CD4-positive, alpha-beta memory T cell (primary cell): ENCODE data around the gene TERF2IP. TPM values are rescaled to one million over a fixed set of nuclear protein-coding genes. Genes with fewer than 3 reads are reported as not detected.

ENCODE experiments used
- CTCF ChIA-PET: fragments of 350-600 bp; sonication (Branson Sonifier 250); formaldehyde crosslinking; loops from one replicate; lab custom pipeline; 2021; ENCODE audit warnings: inconsistent platforms; ENCODE audit not compliant: partially characterized antibody; lab: Charles Lee
- POLR2A ChIA-PET: fragments of 350-600 bp; sonication (Branson Sonifier 250); formaldehyde crosslinking; loops from one replicate; lab custom pipeline; 2021; ENCODE audit not compliant: partially characterized antibody; lab: Charles Lee
- DNase-seq, 5 donors: peaks; one replicate each; pipeline versions ENCODE4 v3.0.0 to v3.0.0-alpha.2; 2020 to 2022; ENCODE audit warnings: mixed read lengths in 1 of 5
- H3K27ac ChIP-seq: one replicate; pipeline ENCODE4 v1.7.0; 2013; ENCODE audit warnings: low read depth, low read length
- H3K27me3 ChIP-seq: 2 replicates; pipeline ENCODE4 v1.7.0; 2013; ENCODE audit warnings: mild to moderate bottlenecking, low read length, moderate library complexity; ENCODE audit not compliant: insufficient read depth
- H3K36me3 ChIP-seq: 2 replicates; pipeline ENCODE4 v1.7.0; 2013; ENCODE audit warnings: mild to moderate bottlenecking, low read length, moderate library complexity; ENCODE audit not compliant: insufficient read depth
- H3K4me1 ChIP-seq: 2 replicates; pipeline ENCODE4 v1.7.0; 2013; ENCODE audit warnings: mild to moderate bottlenecking, low read length, moderate library complexity; ENCODE audit not compliant: insufficient read depth
- H3K4me3 ChIP-seq, 2 donors: one replicate each; pipeline ENCODE4 v1.7.0; 2013; ENCODE audit warnings: low read length in 2 of 2, mild to moderate bottlenecking in 1 of 2
- H3K9me3 ChIP-seq, 2 donors: one replicate each; pipeline ENCODE4 v1.7.0; 2013; ENCODE audit warnings: low read length in 2 of 2, control low read depth in 1 of 2; ENCODE audit not compliant: control insufficient read depth in 1 of 2
- H3K27ac Mint-ChIP-seq, 7 donors: one replicate each; pipeline ENCODE4 v1.8.0; 2020 to 2021; ENCODE audit warnings: mixed read lengths in 7 of 7, mild to moderate bottlenecking in 6 of 7, inconsistent platforms in 3 of 7, moderate library complexity in 3 of 7
- H3K27me3 Mint-ChIP-seq, 2 donors: one replicate each; pipeline ENCODE4 v1.8.0; 2020 to 2021; ENCODE audit warnings: mixed read lengths in 2 of 2
- H3K36me3 Mint-ChIP-seq, 2 donors: one replicate each; pipeline ENCODE4 v1.8.0; 2020 to 2021; ENCODE audit warnings: mixed read lengths in 2 of 2, inconsistent platforms in 1 of 2, mild to moderate bottlenecking in 1 of 2
- H3K4me1 Mint-ChIP-seq, 4 donors: one replicate each; pipeline ENCODE4 v1.8.0; 2020 to 2021; ENCODE audit warnings: mixed read lengths in 4 of 4, mild to moderate bottlenecking in 1 of 4
- H3K4me3 Mint-ChIP-seq, 8 donors: one replicate each; pipeline ENCODE4 v1.8.0; 2020 to 2021; ENCODE audit warnings: mixed read lengths in 8 of 8, mild to moderate bottlenecking in 7 of 8, moderate library complexity in 6 of 8, inconsistent platforms in 3 of 8
- H3K9me3 Mint-ChIP-seq, 8 donors: one replicate each; pipeline ENCODE4 v1.8.0; 2020 to 2021; ENCODE audit warnings: mixed read lengths in 8 of 8, mild to moderate bottlenecking in 5 of 8, inconsistent platforms in 3 of 8, moderate library complexity in 1 of 8
- intact Hi-C: fragments of 100-400 bp; cut with micrococcal nuclease; formaldehyde crosslinking; loops from one replicate; pipeline ENCODE4 v1.15.1; 2023
- polyA plus RNA-seq, 2 donors: library from polyadenylated mRNA; unstranded; fragments of 300-500 nt; fragmentation: Illumina TruSeq; gene quantifications; one replicate each; pipeline ENCODE4 v1.2.3, GENCODE V29; 2021
- total RNA-seq, 2 experiments: library from RNA; stranded (reverse); gene quantifications; one replicate each; pipeline ENCODE4 v1.2.3, GENCODE V29; 2021

The TERF2IP gene
- total and polyA plus RNA-seq, 4 experiments from 2014 or later: 98.4 to 185 (median 130) TPM

DNA sequence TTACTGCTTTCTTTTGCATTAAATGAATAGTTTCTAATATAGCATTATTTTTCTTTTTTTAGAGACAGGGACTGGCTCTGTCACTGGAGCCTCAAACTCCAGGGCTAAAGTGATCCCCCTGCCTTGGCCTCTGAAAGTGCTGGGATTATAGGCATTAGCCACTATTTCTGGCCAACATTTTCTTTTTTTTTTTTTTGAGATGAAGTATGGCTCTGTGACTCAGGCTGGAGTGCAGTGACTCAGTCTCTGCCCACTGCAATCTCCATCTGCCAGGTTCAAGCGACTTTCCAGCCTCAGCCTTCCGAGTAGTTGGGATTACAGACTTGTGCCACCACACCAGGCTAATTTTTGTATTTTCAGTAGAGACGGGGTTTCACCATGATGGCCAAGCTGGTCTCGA, 55.7 kb downstream of the TERF2IP start:
- POLR2A ChIA-PET: no interaction called here
- Histone ChIP-seq H3K9me3 (no peaks in the 10 kb centered on the region), H3K36me3 (no peaks in the 10 kb centered on the region), H3K4me1 (no peaks in the 10 kb centered on the region), H3K27ac (no peak overlapping the region), H3K4me3 (no peak overlapping the region), H3K27me3 (no peaks in the 10 kb centered on the region)
- Mint-ChIP-seq H3K4me3 (no peak overlapping the region), H3K36me3 (no peaks in the 10 kb centered on the region), H3K9me3 (peaks cover 0 to 2% (median 0%) of the 10 kb centered on the region in 8 donors), H3K27me3 (peaks cover 1 to 8% of the 10 kb centered on the region in 2 donors), H3K27ac (no peak overlapping the region), H3K4me1 (no peaks in the 10 kb centered on the region)
- no peak for DNase-seq
- CTCF ChIA-PET: no interaction called here
- intact Hi-C loops: no loop called here

Other genes starting within 250 kb of the TERF2IP start
- 10 to 100 TPM; 41.8 to 42.4 TPM for gene CFDP1, start 214.3 kb upstream of the TERF2IP start, total RNA-seq
- gene CFDP1, start 214.3 kb upstream of the TERF2IP start, polyA plus RNA-seq: 10 to 100 TPM; 37.1 to 42.0 TPM
- gene TMEM170A, start 183.1 kb upstream of the TERF2IP start, total RNA-seq: 10 to 100 TPM; 50.7 to 54.3 TPM
- gene TMEM170A, start 183.1 kb upstream of the TERF2IP start, polyA plus RNA-seq: 10 to 100 TPM; 40.6 to 44.1 TPM
- gene CHST6, start 152.3 kb upstream of the TERF2IP start, total RNA-seq: under 1 TPM in 1 of 2 experiments, not detected in 1; 0.06 TPM
- not detected for gene CHST6, start 152.3 kb upstream of the TERF2IP start, polyA plus RNA-seq
- gene CHST5, start 111.7 kb upstream of the TERF2IP start, total RNA-seq: not detected
- gene CHST5, start 111.7 kb upstream of the TERF2IP start, polyA plus RNA-seq: not detected
- gene TMEM231, start 91.5 kb upstream of the TERF2IP start, total RNA-seq: 1 to 10 TPM; 2.4 to 2.6 TPM
- gene TMEM231, start 91.5 kb upstream of the TERF2IP start, polyA plus RNA-seq: 1 to 10 TPM; 3.0 to 5.4 TPM
- 100 to 1,000 TPM in 1 of 2 experiments, 10 to 100 TPM in 1; 91.9 to 100 TPM for gene GABARAPL2, start 81.4 kb upstream of the TERF2IP start, total RNA-seq
- 100 to 1,000 TPM; 277 to 285 TPM for gene GABARAPL2, start 81.4 kb upstream of the TERF2IP start, polyA plus RNA-seq
- 10 to 100 TPM; 88.3 to 93.9 TPM for gene ADAT1, start 24.5 kb upstream of the TERF2IP start, total RNA-seq
- gene ADAT1, start 24.5 kb upstream of the TERF2IP start, polyA plus RNA-seq: 10 to 100 TPM; 44.4 to 54.9 TPM
- 100 to 1,000 TPM; 120 to 124 TPM for gene KARS1, start 108 bp upstream of the TERF2IP start, total RNA-seq
- 100 to 1,000 TPM; 259 to 306 TPM for gene KARS1, start 108 bp upstream of the TERF2IP start, polyA plus RNA-seq
- gene CPHXL2, start 29.2 kb downstream of the TERF2IP start, total RNA-seq: not detected
- gene CPHXL2, start 29.2 kb downstream of the TERF2IP start, polyA plus RNA-seq: not detected
- gene DUXB, start 53.7 kb downstream of the TERF2IP start, total RNA-seq: not detected
- gene DUXB, start 53.7 kb downstream of the TERF2IP start, polyA plus RNA-seq: not detected
- gene CPHXL, start 78.7 kb downstream of the TERF2IP start, total RNA-seq: not detected
- not detected for gene CPHXL, start 78.7 kb downstream of the TERF2IP start, polyA plus RNA-seq